ENCODE data around the gene KCP.

Gene KCP

GRCh38 chr7:128899392-128899791 lies 11.1 kb downstream of the KCP start:
- no peak for DNase-seq
- in situ Hi-C loops (cut with HindIII; ENCODE audit: low pct_ligation_motif_present, low sequenced_read_pairs): no loop called here
- no peaks in the 10 kb centered on the region for H3K27me3 ChIP-seq (replicated peaks)
- H3K4me3 ChIP-seq (ENCODE audit: low read depth, low read length): no peak overlapping the region
- H3K36me3 ChIP-seq (replicated peaks): no peaks in the 10 kb centered on the region
- no peak overlapping the region for H3K27ac ChIP-seq
- TF ChIP-seq CTCF (IDR thresholded peaks at IDR 0.05; ENCODE audit: low read depth, low read length, missing control alignments): no peak

DNA sequence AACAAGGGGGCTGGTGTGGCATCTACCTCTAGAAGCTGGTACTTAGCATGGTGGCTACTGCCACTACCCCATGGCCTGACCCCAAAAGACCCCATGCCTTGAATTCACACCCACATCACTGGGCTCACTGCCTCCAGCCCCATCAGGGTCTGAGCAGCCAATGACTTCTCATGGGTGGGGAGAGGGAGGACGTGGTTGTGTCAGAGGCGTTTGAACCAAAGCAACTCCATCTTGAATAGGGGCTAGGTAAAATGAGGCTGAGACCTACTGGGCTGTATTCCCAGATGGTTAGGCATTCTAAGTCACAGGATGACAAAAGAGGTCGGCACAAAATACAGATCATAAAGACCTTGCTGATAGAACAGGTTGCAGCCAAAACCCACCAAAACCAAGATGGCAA lies 15.2 kb downstream of the KCP start:
- no peak overlapping the region for H3K4me3 ChIP-seq (ENCODE audit: low read depth, low read length)
- no peak for TF ChIP-seq CTCF (IDR thresholded peaks at IDR 0.05; ENCODE audit: low read depth, low read length, missing control alignments)
- in situ Hi-C loops (cut with HindIII; ENCODE audit: low pct_ligation_motif_present, low sequenced_read_pairs): no loop called here

GRCh38 chr7:128894101-128894440 lies 16.4 kb downstream of the KCP start:
- in situ Hi-C loops (cut with HindIII; ENCODE audit: low pct_ligation_motif_present, low sequenced_read_pairs): no loop called here
- Histone ChIP-seq H3K36me3 (replicated peaks) (no peaks in the 10 kb centered on the region), H3K27ac (no peak overlapping the region), H3K4me3 (ENCODE audit: low read depth, low read length) (no peak overlapping the region), H3K27me3 (replicated peaks) (peaks cover 6% of the 10 kb centered on the region)
- TF ChIP-seq CTCF (IDR thresholded peaks at IDR 0.05; ENCODE audit: low read depth, low read length, missing control alignments): no peak
- no peak for DNase-seq

More for the DNA sequence above, 15.2 kb downstream of the KCP start:
- no peak overlapping the region for H3K27ac ChIP-seq
- H3K27me3 ChIP-seq (replicated peaks): peaks cover 3% of the 10 kb centered on the region
- no peaks in the 10 kb centered on the region for H3K36me3 ChIP-seq (replicated peaks)
- no peak for DNase-seq

GRCh38 chr7:128893251-128894100 lies 17.0 kb downstream of the KCP start:
- Histone ChIP-seq H3K36me3 (replicated peaks) (no peaks in the 10 kb centered on the region), H3K4me3 (ENCODE audit: low read depth, low read length) (no peak overlapping the region), H3K27me3 (replicated peaks) (peaks cover 6% of the 10 kb centered on the region), H3K27ac (no peak overlapping the region)
- DNase-seq: no peak
- TF ChIP-seq CTCF (IDR thresholded peaks at IDR 0.05; ENCODE audit: low read depth, low read length, missing control alignments): no peak
- in situ Hi-C loops (cut with HindIII; ENCODE audit: low pct_ligation_motif_present, low sequenced_read_pairs): no loop called here

DNA sequence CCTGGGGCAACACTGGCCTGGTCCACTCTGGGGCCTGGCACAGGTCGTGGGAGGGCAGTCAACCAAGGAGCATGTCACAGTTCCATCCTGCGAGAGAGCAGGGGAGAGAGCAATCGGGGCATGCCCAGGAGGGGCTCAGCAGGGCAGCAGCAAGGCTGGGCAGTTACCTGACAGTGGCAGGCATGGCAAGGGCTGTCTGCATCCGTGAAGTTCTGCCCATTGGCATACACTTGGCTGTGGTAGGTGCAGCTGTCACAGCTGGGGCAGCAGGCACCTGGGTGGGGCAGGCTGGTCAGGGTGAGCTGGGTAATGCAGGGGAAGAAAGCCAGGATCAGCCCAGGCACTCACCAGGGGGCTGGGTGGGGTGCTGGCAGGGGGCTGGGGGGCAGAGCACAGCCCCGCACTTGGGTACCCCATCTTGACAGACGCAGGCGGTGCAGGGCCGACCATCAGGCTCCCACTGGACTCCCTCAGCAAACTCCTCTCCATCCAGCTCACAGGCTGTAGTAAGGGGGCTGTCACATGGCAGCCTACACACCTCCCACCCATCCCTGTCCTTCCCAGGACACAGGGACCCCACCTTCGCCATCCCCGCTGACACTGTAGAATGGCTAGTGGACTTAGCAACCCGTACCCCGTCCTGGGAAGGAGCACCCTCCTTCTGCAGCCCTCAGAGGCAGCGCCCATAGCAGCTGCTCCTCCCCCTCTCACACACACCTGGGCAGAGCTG lies 17.8 kb downstream of the KCP start:
- in situ Hi-C loops (cut with HindIII; ENCODE audit: low pct_ligation_motif_present, low sequenced_read_pairs): no loop called here
- H3K36me3 ChIP-seq (replicated peaks): no peaks in the 10 kb centered on the region
- H3K27ac ChIP-seq: no peak overlapping the region
- no peak overlapping the region for H3K4me3 ChIP-seq (ENCODE audit: low read depth, low read length)
- DNase-seq: no peak
- TF ChIP-seq CTCF (IDR thresholded peaks at IDR 0.05; ENCODE audit: low read depth, low read length, missing control alignments): no peak
- peaks cover 6% of the 10 kb centered on the region for H3K27me3 ChIP-seq (replicated peaks)
